HAP-1 (cell line): ENCODE results near the gene PHAX.
"Not testable (repeated sequence)": the region's sequence is repeated elsewhere in the genome, so short reads cannot be mapped to it uniquely, and the experiment has no call there.

ENCODE experiments used
- DNase-seq, 2 experiments: peaks; one replicate each; pipeline ENCODE4 v3.0.0-alpha.2; 2016 to 2020; ENCODE audit warnings: low spot score in 2 of 2
- H3K27me3 ChIP-seq: fragments of 250-450 bp; sonication (Bioruptor Pico); 2 replicates; pipeline ENCODE4 v1.5.1; 2020; ENCODE audit warnings: low read depth, mild to moderate bottlenecking, moderate library complexity
- H3K36me3 ChIP-seq: fragments of 250-450 bp; sonication (Bioruptor Pico); replicated peaks from 2 replicates; pipeline ENCODE4 v1.5.1; 2020; ENCODE audit warnings: mild to moderate bottlenecking
- H3K4me1 ChIP-seq: fragments of 250-450 bp; sonication (Bioruptor Pico); 2 replicates; pipeline ENCODE4 v1.5.1; 2020; ENCODE audit warnings: mild to moderate bottlenecking
- H3K4me3 ChIP-seq: fragments of 250-450 bp; sonication (Bioruptor Pico); 2 replicates; pipeline ENCODE4 v1.5.1; 2020; ENCODE audit warnings: mild to moderate bottlenecking, moderate library complexity
- H3K9me3 ChIP-seq: fragments of 250-450 bp; sonication (Bioruptor Pico); 2 replicates; pipeline ENCODE4 v1.5.1; 2020; ENCODE audit warnings: mild to moderate bottlenecking, moderate library complexity
- in situ Hi-C: fragments of 300-500 bp; cut with MboI; formaldehyde crosslinking; loops from 3 replicates; pipeline ENCODE4 v1.14.3; 2020; ENCODE audit warnings: low sequenced_read_pairs, inconsistent platforms, mixed read lengths

The PHAX gene, protein sequence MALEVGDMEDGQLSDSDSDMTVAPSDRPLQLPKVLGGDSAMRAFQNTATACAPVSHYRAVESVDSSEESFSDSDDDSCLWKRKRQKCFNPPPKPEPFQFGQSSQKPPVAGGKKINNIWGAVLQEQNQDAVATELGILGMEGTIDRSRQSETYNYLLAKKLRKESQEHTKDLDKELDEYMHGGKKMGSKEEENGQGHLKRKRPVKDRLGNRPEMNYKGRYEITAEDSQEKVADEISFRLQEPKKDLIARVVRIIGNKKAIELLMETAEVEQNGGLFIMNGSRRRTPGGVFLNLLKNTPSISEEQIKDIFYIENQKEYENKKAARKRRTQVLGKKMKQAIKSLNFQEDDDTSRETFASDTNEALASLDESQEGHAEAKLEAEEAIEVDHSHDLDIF

GRCh38 chr5:126600631-126601511 lies at the start of gene PHAX:
Gene PHAX, plus strand, starts transcription at chr5:126600947. Its CDS starts 16 bp downstream, at chr5:126600963.
- peaks cover 25% of the 10 kb centered on the region for H3K36me3 ChIP-seq
- H3K27me3 ChIP-seq, result no peaks in the 10 kb centered on the region
- in situ Hi-C loops, result no loop called here
- peak within 1 kb of the TSS; percentile 98 for H3K4me3 ChIP-seq
- no peaks in the 10 kb centered on the region for H3K9me3 ChIP-seq
- peaks cover 10% of the 10 kb centered on the region for H3K4me1 ChIP-seq
- DNase-seq, result peak; percentile 77 to 84

GRCh38 chr5:126552614-126553013 lies 48.1 kb upstream of the PHAX start:
- no peaks in the 10 kb centered on the region for H3K4me1 ChIP-seq
- H3K9me3 ChIP-seq, result no peaks in the 10 kb centered on the region
- peaks cover 53% of the 10 kb centered on the region for H3K36me3 ChIP-seq
- no peaks in the 10 kb centered on the region for H3K27me3 ChIP-seq
- H3K4me3 ChIP-seq, result no peak overlapping the region
- DNase-seq, result no peak
- in situ Hi-C loops, result no loop called here

DNA sequence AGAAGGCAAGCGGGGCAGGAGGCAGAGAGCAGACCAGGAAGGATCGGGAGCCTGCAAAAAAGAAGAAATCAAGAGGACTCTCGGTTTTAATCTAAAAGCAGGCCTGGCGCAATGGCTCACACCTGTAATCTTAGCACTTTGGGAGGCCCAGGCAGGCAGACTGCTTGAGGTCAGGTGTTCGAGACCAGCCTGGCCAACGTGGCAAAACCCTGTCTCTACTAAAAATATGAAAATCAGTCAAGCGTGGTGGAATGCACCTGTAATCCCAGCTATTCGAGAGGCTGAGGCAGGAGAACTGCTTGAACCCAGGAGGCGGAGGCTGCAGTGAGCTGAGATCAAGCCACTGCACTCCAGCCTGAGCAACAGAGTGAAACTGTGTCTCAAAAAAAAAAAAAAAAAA lies 45.6 kb upstream of the PHAX start:
- in situ Hi-C loops, DNase-seq, H3K4me1 ChIP-seq, H3K9me3 ChIP-seq, H3K4me3 ChIP-seq, H3K27me3 ChIP-seq: not testable (repeated sequence)
- peaks cover 40% of the 10 kb centered on the region for H3K36me3 ChIP-seq

DNA sequence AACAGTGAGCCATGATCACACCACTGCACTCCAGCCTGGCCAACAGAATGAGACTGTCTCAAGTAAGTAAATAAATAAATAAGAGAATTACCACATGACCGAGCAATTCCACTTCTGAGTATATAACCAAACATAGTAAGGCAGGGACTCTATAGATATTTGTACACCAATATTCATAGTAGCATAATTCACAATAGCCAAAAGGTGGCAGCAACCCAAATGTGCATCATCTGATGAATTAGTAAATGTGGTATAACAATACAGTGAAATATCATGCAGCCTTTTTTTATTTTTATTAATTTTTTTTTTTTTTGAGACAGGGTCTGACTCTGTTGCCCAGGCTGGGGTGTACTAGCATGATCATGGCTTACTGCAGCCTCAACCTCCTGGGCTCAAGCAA lies 38.8 kb upstream of the PHAX start:
- Histone ChIP-seq H3K4me1 (no peaks in the 10 kb centered on the region), H3K4me3 (no peak overlapping the region), H3K27me3 (no peaks in the 10 kb centered on the region), H3K36me3 (peaks cover 14% of the 10 kb centered on the region), H3K9me3 (no peaks in the 10 kb centered on the region)
- DNase-seq, result no peak
- in situ Hi-C loops, result no loop called here

GRCh38 chr5:126562823-126563222 lies 37.9 kb upstream of the PHAX start:
- H3K4me3 ChIP-seq, result no peak overlapping the region
- H3K9me3 ChIP-seq, result no peaks in the 10 kb centered on the region
- no peaks in the 10 kb centered on the region for H3K4me1 ChIP-seq
- no peaks in the 10 kb centered on the region for H3K27me3 ChIP-seq
- in situ Hi-C loops, result no loop called here
- peaks cover 14% of the 10 kb centered on the region for H3K36me3 ChIP-seq
- DNase-seq, result no peak

DNA sequence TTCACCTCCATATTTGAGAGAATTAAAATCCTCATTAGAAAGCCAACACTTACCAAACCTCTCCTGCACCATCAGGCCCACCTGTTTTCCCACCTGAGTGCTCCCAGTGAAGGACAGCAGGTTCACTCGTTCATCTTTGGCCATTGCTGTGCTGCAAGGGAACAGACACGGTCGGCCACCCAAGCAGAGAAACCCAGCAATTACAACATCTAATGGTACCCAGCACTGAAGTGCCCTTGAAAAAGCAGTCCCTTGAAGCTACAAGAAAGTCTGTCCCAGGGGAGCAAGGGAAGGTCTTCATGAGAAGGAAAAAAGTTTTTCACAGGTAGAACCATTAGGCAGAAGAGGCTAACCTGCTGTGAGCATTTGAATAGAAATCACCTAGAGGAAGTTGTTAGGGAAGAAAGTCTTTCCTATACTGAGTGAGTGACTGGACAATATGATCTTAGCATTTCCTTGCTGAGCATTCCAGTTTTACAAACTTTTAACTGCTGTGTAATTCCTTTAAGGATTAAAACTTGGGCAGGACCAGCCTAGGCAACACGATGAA lies 32.5 kb upstream of the PHAX start:
- Histone ChIP-seq H3K36me3 (peaks cover 31% of the 10 kb centered on the region), H3K9me3 (no peaks in the 10 kb centered on the region), H3K4me3 (no peak overlapping the region), H3K27me3 (no peaks in the 10 kb centered on the region), H3K4me1 (no peaks in the 10 kb centered on the region)
- in situ Hi-C loops, result no loop called here
- DNase-seq, result no peak

- DNase-seq, result no peak
- H3K4me3 ChIP-seq, result no peak overlapping the region
- H3K36me3 ChIP-seq, result peaks cover 44% of the 10 kb centered on the region
- H3K9me3 ChIP-seq, result no peaks in the 10 kb centered on the region
- no peaks in the 10 kb centered on the region for H3K4me1 ChIP-seq
- in situ Hi-C loops, result no loop called here
- H3K27me3 ChIP-seq, result no peaks in the 10 kb centered on the region
These were observed 25.1 kb upstream of the PHAX start for GRCh38 chr5:126575644-126576043.

DNA sequence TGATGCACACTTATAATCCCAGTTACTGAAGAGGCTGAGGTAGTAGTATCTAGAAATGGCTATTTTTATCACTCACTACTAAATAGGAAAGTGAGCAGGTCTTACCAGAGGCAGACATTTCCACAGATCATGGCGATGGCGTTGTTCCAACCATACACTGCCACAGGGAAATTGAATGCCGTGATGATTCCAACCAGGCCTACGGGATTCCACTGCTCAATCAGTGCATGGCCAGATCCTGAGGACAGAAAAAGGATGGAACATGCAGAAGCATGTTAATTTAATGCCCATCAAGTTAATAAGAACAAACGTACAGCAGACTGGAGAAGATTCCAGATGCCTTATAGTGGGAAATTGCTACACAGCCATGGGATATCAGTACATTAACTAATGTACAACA lies 23.8 kb upstream of the PHAX start:
- no peaks in the 10 kb centered on the region for H3K9me3 ChIP-seq
- H3K4me1 ChIP-seq, result no peaks in the 10 kb centered on the region
- in situ Hi-C loops, result no loop called here
- no peaks in the 10 kb centered on the region for H3K27me3 ChIP-seq
- no peak for DNase-seq
- peaks cover 38% of the 10 kb centered on the region for H3K36me3 ChIP-seq
- H3K4me3 ChIP-seq, result no peak overlapping the region

GRCh38 chr5:126577415-126577814 lies 23.3 kb upstream of the PHAX start:
- H3K27me3 ChIP-seq, result no peaks in the 10 kb centered on the region
- in situ Hi-C loops, result no loop called here

GRCh38 chr5:126579716-126580115 lies 21.0 kb upstream of the PHAX start:
- DNase-seq, result no peak
- peaks cover 44% of the 10 kb centered on the region for H3K36me3 ChIP-seq
- H3K27me3 ChIP-seq, result no peaks in the 10 kb centered on the region
- H3K4me1 ChIP-seq, result no peaks in the 10 kb centered on the region
- in situ Hi-C loops, result no loop called here
- H3K4me3 ChIP-seq, result no peak overlapping the region
- no peaks in the 10 kb centered on the region for H3K9me3 ChIP-seq

More at GRCh38 chr5:126577415-126577814, 23.3 kb upstream of the PHAX start:
- Histone ChIP-seq H3K4me1 (no peaks in the 10 kb centered on the region), H3K4me3 (no peak overlapping the region), H3K36me3 (peaks cover 38% of the 10 kb centered on the region), H3K9me3 (no peaks in the 10 kb centered on the region)
- DNase-seq, result no peak

DNA sequence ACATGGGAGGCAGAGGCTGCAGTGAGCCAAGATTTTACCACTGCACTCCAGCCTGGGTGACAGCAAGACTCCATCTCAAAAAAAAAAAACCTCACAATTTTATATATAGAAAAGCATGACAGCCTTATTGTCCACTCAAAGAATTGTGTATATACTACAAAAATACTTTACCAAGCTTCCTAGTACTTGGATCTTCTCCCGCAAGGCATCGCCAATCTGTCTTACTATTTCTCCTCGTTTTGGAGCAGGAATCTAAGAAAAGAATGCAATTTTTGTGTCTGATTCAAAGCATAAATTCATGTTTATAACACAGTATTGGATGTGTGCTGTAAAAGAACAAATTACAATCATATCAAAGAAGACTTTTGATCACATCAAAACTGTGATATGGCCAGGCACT lies 17.0 kb upstream of the PHAX start:
- DNase-seq, result no peak
- Histone ChIP-seq H3K9me3 (no peaks in the 10 kb centered on the region), H3K4me3 (no peak overlapping the region), H3K4me1 (no peaks in the 10 kb centered on the region), H3K36me3 (peaks cover 22% of the 10 kb centered on the region), H3K27me3 (no peaks in the 10 kb centered on the region)
- in situ Hi-C loops, result no loop called here

DNA sequence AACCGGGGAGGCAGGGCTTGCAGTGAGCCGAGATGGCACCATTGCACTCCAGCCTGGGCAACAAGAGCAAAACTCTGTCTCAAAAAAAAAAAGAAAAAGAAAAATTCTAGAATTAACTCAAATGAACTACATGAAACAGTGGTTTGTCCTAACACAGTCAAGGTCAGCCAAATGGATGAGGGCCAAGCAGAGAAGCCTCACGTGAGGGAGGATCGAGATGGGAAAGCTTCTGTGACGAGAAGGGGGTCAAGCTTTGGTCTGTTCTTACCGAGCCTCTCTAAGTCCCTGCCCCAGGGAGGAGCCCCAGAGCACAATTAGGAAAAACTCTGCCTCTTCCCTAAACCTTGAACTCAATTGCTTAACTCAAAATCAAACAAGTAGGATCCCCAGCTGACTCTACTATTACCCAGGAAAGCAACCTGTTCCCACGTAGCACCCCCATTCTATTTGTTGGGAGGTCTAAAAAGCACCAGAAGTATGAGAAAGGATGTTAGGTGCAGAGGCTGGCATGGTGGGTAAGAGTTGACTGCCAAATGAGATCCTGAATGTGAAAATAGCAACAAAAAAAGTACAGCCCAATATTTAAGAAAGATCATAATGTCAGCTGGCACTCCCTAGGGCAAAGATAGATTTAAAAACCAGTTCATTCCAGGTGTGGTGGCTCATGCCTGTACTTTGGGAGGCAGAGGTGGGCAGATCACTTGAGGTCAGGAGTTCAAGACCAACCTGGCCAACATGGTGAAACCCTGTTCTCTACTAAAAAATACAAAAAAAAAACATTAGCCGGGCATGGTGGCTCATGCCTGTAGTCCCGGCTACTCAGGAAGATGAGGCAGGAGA lies 13.0 kb upstream of the PHAX start:
- H3K9me3 ChIP-seq, result no peaks in the 10 kb centered on the region
- in situ Hi-C loops, result no loop called here
- no peaks in the 10 kb centered on the region for H3K27me3 ChIP-seq
- no peaks in the 10 kb centered on the region; the same call in 1 of the 2 replicates for H3K4me1 ChIP-seq
- H3K36me3 ChIP-seq, result peaks cover 19% of the 10 kb centered on the region
- no peak for DNase-seq
- no peak overlapping the region for H3K4me3 ChIP-seq

- H3K4me3 ChIP-seq, result no peak overlapping the region
- H3K27me3 ChIP-seq, result no peaks in the 10 kb centered on the region
- DNase-seq, result no peak
- H3K36me3 ChIP-seq, result peaks cover 12% of the 10 kb centered on the region
- in situ Hi-C loops, result no loop called here
- H3K4me1 ChIP-seq, result peaks cover 3% of the 10 kb centered on the region; the same call in 1 of the 2 replicates
- no peaks in the 10 kb centered on the region for H3K9me3 ChIP-seq
These were observed 11.0 kb upstream of the PHAX start for GRCh38 chr5:126589536-126590297.
